D721Med (cell line): ENCODE results near the gene SNCB.

Experiments used
- DNase-seq: peaks from one replicate; pipeline ENCODE4 v3.0.0; 2011; ENCODE audit warnings: low spot score; ENCODE audit not compliant: insufficient read length
- FAIRE-seq: peaks from 2 replicates; lab custom pipeline; 2011; peaks lifted over from hg19 to GRCh38; lab: Jason Lieb, UNC
- CTCF ChIP-seq: IDR thresholded peaks from 2 replicates; pipeline ENCODE4 v1.5.1; 2012; ENCODE audit warnings: mild to moderate bottlenecking, control low read depth; ENCODE audit not compliant: insufficient read depth; ENCODE audit errors: missing control alignments

The SNCB gene

DNA sequence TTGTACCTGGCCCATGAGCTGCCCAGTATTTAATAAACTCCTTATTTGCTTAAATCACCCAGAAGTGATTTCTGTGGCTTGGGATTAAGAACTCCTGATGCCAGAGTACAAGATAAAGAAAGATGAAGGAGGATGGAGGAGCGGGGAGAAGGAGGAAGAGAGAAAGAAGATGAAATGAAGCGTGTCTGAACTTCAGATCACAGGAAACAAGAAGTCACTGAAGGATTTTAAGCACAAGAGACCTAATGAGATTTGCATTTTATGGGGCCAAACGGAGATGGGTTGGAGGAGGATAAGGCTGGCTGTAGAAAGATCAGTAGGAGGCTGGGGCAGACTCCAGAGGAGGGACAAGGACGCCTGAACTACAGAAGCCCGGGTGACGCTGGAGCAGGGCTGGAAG lies 3.3 kb upstream of the SNCB start:
- FAIRE-seq = no peak
- no peak for DNase-seq
- TF ChIP-seq CTCF = no peak

- FAIRE-seq (no peak), DNase-seq (no peak)
- no peak for TF ChIP-seq CTCF
Observed at GRCh38 chr5:176632745-176633144, 2.4 kb upstream of the SNCB start.

- DNase-seq = no peak
- TF ChIP-seq CTCF = no peak
- no peak for FAIRE-seq
Observed at GRCh38 chr5:176631383-176632200, 1.3 kb upstream of the SNCB start.

DNA sequence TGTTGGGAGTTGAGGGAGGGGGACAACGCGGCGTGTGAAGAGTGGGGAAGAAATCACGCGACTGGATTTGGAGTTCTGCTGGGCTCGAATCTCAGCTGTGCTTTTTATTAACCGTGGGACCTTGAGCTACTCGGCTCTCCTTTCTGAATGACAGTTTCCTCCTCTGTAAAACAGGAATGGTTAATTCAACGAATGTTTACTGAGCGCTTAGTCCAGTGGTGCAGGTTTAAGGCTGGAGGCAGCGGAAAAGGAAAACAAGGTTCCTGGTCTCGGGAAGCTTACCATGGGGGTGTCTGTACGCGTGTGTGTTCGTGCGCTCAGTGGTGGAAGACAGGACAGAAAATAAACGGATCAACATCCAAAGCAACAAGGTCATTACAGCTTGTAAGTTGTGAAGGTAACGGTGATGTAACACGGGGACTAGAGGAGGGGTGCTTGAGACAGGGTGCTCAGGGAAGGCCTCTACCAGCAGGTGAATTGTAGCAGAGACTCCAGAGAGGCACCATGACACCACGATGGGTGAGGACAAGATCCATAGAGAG lies 418 bp upstream of the SNCB start:
- FAIRE-seq (no peak), DNase-seq (no peak)
- no peak for TF ChIP-seq CTCF

DNA sequence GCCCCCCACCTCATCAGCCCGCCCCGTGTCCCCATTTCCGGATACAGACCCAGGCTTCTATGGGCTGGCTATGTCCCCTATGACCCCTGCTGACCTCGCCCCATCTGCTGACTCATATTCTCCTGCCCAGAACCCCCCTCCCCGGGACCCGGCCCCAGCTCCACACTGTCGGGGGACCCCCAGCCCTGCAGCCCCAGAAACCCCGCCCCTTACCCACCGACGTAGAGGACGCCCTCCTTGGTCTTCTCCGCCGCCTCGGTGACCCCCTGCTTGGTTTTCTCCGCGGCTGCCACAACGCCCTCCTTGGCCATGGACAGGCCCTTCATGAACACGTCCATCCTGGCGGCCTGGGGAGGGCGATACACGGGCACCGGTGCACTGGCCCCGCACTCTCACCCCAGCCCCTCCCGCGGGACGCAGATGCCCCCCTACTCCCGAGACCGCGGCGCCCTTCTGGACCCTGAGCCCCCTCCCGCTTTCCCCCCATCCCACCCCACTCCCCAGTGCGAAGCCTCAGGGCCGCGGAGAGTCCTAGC lies 949 bp downstream of the SNCB start:
- no peak for FAIRE-seq
- no peak for TF ChIP-seq CTCF

GRCh38 chr5:176628406-176629228 lies 1.7 kb downstream of the SNCB start:
- no peak for TF ChIP-seq CTCF
- FAIRE-seq (no peak), DNase-seq (no peak)

More for the DNA sequence above, 949 bp downstream of the SNCB start:
- DNase-seq = no peak
